Upper lobe of right lung (tissue), 1 donor: ENCODE measurements around the gene FAM8A1. TPM values are rescaled to one million over a fixed set of nuclear protein-coding genes. Genes with fewer than 3 reads are reported as not detected.
A peak's percentile ranks its signal among the peaks of the same experiment; 100 is the strongest.
"Not testable (repeated sequence)": the region's sequence is repeated elsewhere in the genome, so short reads cannot be mapped to it uniquely, and the experiment has no call there.

Experiments used
- ATAC-seq: fragments of 200-7000 bp; cut with Tn5 transposase; one replicate; pipeline ENCODE4 v1.9.1; 2020; ENCODE audit warnings: mild to moderate bottlenecking, moderate library complexity
- DNase-seq: peaks from one replicate; pipeline ENCODE4 v3.0.0-alpha.2; 2020
- H3K27ac ChIP-seq: fragments of 200-600 bp; one replicate; pipeline ENCODE4 v1.8.0; 2022
- H3K27me3 ChIP-seq: fragments of 200-600 bp; one replicate; pipeline ENCODE4 v1.8.0; 2022; ENCODE audit warnings: mild to moderate bottlenecking
- H3K36me3 ChIP-seq: fragments of 200-600 bp; one replicate; pipeline ENCODE4 v1.8.0; 2022
- H3K4me1 ChIP-seq: fragments of 200-600 bp; one replicate; pipeline ENCODE4 v1.8.0; 2022
- H3K4me3 ChIP-seq: fragments of 200-600 bp; one replicate; pipeline ENCODE4 v1.8.0; 2022; ENCODE audit warnings: mild to moderate bottlenecking
- H3K9me3 ChIP-seq: fragments of 200-600 bp; one replicate; pipeline ENCODE4 v1.8.0; 2022
- intact Hi-C: fragments of 100-400 bp; cut with DNase I; formaldehyde crosslinking; loops from one replicate; pipeline ENCODE4 v1.11.0; 2022
- total RNA-seq: library from RNA; stranded (reverse); fragmentation: NEBNext Ultra II Directional; extraction: Animal tissue kit (Norgen Biotek cat#: 25700); gene quantifications from one replicate; pipeline ENCODE4 v1.2.1, GENCODE V29; 2021
- TF ChIP-seq, protein P1 (sequence below): fragments of 200-600 bp; IDR thresholded peaks from one replicate; pipeline ENCODE4 v1.8.0; 2022; ENCODE audit warnings: antibody characterized with exemption
- donor health status: DM: no; HTN: yes; CAD: no; lungs with severe emphysema.

FAM8A1 gene
- total RNA-seq, 1 donor from 2014 or later, result 30.9 TPM

DNA sequence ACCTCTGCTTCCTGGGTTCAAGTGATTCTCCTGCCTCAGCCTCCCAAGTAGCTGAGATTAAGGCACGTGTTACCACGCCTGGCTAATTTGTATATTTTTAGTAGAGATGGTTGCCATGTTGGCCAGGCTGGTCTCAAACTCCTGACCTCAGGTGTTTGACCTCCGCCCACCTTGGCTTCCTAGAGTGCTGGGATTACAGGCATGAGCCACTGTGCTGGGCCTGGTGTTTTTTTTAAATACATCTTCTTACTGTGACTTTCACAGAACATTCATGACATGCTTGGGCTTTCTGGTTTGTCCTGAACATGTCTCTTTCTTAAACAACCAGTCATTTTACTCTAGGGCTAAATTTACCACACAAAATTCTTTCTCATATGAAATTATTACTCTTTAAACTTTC is 34.7 kb upstream of the FAM8A1 start:
- TF ChIP-seq, protein P1, sequence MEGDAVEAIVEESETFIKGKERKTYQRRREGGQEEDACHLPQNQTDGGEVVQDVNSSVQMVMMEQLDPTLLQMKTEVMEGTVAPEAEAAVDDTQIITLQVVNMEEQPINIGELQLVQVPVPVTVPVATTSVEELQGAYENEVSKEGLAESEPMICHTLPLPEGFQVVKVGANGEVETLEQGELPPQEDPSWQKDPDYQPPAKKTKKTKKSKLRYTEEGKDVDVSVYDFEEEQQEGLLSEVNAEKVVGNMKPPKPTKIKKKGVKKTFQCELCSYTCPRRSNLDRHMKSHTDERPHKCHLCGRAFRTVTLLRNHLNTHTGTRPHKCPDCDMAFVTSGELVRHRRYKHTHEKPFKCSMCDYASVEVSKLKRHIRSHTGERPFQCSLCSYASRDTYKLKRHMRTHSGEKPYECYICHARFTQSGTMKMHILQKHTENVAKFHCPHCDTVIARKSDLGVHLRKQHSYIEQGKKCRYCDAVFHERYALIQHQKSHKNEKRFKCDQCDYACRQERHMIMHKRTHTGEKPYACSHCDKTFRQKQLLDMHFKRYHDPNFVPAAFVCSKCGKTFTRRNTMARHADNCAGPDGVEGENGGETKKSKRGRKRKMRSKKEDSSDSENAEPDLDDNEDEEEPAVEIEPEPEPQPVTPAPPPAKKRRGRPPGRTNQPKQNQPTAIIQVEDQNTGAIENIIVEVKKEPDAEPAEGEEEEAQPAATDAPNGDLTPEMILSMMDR, result no peak
- intact Hi-C loops, result no loop called here
- DNase-seq (no peak), ATAC-seq (no peak)
- no peaks in the 10 kb centered on the region for H3K36me3 ChIP-seq
- no peaks in the 10 kb centered on the region for H3K4me1 ChIP-seq
- H3K4me3 ChIP-seq, result no peak overlapping the region
- no peaks in the 10 kb centered on the region for H3K27me3 ChIP-seq
- H3K9me3 ChIP-seq, result no peaks in the 10 kb centered on the region
- no peak overlapping the region for H3K27ac ChIP-seq

DNA sequence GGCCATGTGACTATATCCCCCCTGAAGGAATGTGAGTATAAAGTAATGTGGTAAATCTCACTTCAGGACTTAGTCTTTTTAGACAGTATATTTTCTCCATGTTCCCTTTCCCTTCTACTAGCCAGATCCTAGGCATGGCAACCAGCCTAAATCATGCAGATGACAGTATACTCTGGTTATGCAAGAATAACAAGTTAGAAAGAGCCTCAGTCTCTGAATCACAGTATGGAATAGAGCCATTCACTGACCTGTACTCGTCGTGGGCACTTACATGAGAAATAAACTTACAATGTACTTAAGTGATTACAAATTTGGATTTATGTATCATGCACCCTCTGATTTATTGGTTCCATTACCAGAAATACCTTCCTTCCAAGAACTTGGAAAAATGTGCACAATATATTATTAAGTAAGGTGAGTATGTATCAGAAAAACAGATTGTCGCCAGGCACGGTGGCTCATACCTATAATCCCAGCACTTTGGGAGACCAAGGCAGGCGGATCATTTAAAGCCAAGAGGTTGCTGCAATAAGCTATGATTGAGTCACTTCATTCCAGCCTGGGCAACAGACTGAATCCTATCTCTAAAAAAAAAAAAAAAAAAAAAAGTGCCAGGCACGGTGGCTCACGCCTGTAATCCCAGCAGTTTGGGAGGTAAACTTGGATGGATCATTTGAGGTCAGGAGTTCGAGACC is 25.1 kb upstream of the FAM8A1 start:
- peaks cover 5% of the 10 kb centered on the region for H3K9me3 ChIP-seq
- TF ChIP-seq, protein P1, result no peak
- no peak overlapping the region for H3K4me3 ChIP-seq
- no peaks in the 10 kb centered on the region for H3K27me3 ChIP-seq
- H3K4me1 ChIP-seq, result no peaks in the 10 kb centered on the region
- no peak for DNase-seq
- no peak for ATAC-seq
- no peaks in the 10 kb centered on the region for H3K36me3 ChIP-seq
- no peak overlapping the region for H3K27ac ChIP-seq
- intact Hi-C loops, result no loop called here

DNA sequence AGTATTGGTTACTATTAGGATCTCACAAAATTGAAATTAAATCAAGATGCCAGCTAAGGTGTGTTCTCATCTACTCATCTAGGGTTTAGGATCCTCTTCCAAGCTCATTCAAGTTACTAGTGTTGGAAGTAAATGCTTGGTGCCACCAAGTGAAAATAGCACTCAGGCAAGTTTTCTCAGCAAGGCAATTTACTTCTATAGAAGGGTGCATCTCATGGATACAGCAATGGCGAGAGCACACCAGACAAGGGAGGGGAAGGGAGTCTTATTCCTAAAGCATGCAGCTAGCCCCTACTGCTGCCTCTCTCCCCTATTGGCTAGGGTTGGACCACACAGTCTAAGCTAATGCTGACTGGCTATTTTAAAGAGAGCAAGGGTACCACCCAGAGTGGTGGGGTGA is 23.0 kb upstream of the FAM8A1 start:
- DNase-seq (no peak), ATAC-seq (no peak)
- H3K9me3 ChIP-seq, result peaks cover 5% of the 10 kb centered on the region
- no peaks in the 10 kb centered on the region for H3K36me3 ChIP-seq
- intact Hi-C loops, result no loop called here
- H3K4me1 ChIP-seq, result no peaks in the 10 kb centered on the region
- H3K4me3 ChIP-seq, result no peak overlapping the region
- H3K27me3 ChIP-seq, result no peaks in the 10 kb centered on the region
- no peak overlapping the region for H3K27ac ChIP-seq
- TF ChIP-seq, protein P1, result no peak

DNA sequence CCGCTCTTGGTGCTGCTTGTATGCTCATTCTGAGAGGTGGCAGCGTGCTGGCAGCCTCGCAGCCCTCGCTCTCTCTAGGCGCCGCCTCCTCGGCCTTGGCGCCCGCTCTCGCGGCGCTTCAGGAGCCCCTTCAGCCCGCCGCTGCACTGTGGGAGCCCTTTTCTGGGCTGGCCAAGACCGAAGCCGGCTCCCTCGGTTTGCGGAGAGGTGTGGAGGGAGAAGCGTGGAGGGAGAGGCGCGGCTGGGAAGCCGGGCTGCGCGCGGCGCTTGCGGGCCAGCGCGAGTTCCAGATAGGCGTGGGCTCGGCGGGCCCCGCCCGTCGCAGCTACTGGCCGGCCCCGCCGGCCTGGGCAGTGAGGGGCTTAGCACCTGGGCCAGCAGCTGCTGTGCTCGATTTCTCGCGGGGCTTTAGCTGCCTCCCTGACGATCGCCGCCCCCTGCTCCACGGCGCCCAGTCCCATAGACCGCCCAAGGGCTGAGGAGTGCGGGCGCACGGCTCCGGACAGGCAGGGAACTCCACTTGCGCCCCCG is 19.5 kb upstream of the FAM8A1 start:
- TF ChIP-seq, protein P1, result no peak
- no peaks in the 10 kb centered on the region for H3K36me3 ChIP-seq

DNA sequence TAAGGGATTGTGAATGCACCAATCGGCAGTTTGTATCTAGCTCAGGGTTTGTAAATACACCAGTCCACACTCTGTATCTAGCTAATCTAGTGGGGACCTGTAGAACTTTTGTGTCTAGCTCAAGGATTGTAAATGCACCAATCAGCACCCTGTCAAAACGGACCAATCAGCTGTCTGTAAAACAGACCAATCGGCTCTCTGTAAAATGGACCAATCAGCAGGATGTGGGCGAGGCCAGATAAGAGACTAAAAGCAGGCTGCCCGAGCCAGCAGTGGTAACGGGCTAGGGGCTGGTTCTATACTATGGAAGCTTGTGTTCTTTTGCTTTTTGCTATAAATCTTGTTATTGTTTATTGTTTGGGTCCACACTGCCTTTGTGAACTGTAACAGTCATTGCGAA is 18.8 kb upstream of the FAM8A1 start:
- not testable (repeated sequence) for H3K4me3 ChIP-seq, ATAC-seq, H3K9me3 ChIP-seq, H3K36me3 ChIP-seq, H3K27me3 ChIP-seq, H3K27ac ChIP-seq, H3K4me1 ChIP-seq, DNase-seq
- intact Hi-C loops, result loop anchor here (5.0 kb wide), 1 partner anchor 424 kb away; no protein-coding TSS in a partner anchor

More for the DNA sequence above, 19.5 kb upstream of the FAM8A1 start:
- Histone ChIP-seq H3K27me3 (no peaks in the 10 kb centered on the region), H3K9me3 (peaks cover 5% of the 10 kb centered on the region), H3K27ac (no peak overlapping the region), H3K4me1 (peaks cover 7% of the 10 kb centered on the region), H3K4me3 (peak overlapping the region; percentile 63)
- peak; percentile 88 for ATAC-seq
- DNase-seq, result peak; percentile 78
- intact Hi-C loops, result loop anchor here (5.0 kb wide), 1 partner anchor 423 kb away; no protein-coding TSS in a partner anchor

DNA sequence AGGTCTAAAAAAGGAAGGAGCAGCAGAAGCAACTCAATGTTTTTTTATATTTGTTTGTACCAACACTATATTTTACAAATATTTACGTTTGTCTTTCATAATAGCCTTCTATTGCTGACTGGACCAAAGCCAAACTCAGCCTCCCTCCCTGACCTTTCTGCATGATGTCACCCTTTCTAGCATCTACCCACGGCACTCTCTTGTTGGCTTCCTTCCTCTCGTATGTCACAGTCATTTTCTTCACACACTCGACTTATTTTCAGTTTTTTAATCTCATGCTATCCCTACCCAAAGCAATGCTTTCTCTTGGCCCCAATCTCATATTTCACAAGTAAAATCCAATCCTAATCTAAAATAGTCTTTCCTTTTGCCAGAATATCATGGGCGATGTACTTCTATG is 16.3 kb upstream of the FAM8A1 start:
- DNase-seq (no peak), ATAC-seq (no peak)
- intact Hi-C loops, result loop anchor here (5.0 kb wide), 1 partner anchor 427 kb away; no protein-coding TSS in a partner anchor
- no peaks in the 10 kb centered on the region for H3K9me3 ChIP-seq
- H3K27ac ChIP-seq, result peak overlapping the region; percentile 70
- H3K36me3 ChIP-seq, result no peaks in the 10 kb centered on the region
- no peak overlapping the region for H3K4me3 ChIP-seq
- H3K27me3 ChIP-seq, result no peaks in the 10 kb centered on the region
- TF ChIP-seq, protein P1, result no peak
- H3K4me1 ChIP-seq, result peaks cover 7% of the 10 kb centered on the region
